CD4-positive, alpha-beta T cell treated with Interleukin-21 for 1 hour (primary cell): Measurements from ENCODE around the gene PSMB5.
"Not testable (repeated sequence)": the region's sequence is repeated elsewhere in the genome, so short reads cannot be mapped to it uniquely, and the experiment has no call there.

Experiments used
- DNase-seq: peaks from one replicate; pipeline ENCODE4 v3.0.0-alpha.2; 2020

The PSMB5 gene

DNA sequence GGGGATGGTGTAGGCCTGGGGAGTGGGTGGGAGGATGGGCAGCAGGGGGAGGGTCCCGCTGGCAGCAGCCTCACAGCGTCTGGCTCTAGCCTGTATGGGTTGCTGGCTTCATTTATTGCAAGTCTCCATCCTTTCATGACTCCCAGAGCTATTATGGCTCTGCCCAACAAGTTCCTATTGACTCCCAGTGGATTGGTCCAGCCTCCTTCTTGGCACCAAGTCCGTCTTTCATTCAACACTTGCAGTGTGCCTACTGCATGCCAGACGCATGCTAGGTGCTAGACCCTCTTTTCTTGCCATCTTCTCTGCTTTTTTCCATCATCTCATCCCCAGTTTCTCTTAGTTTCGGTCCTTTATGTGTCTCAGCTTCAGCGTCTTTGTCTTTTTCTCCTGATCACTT lies 8.4 kb upstream of the PSMB5 start:
- no peak for DNase-seq

DNA sequence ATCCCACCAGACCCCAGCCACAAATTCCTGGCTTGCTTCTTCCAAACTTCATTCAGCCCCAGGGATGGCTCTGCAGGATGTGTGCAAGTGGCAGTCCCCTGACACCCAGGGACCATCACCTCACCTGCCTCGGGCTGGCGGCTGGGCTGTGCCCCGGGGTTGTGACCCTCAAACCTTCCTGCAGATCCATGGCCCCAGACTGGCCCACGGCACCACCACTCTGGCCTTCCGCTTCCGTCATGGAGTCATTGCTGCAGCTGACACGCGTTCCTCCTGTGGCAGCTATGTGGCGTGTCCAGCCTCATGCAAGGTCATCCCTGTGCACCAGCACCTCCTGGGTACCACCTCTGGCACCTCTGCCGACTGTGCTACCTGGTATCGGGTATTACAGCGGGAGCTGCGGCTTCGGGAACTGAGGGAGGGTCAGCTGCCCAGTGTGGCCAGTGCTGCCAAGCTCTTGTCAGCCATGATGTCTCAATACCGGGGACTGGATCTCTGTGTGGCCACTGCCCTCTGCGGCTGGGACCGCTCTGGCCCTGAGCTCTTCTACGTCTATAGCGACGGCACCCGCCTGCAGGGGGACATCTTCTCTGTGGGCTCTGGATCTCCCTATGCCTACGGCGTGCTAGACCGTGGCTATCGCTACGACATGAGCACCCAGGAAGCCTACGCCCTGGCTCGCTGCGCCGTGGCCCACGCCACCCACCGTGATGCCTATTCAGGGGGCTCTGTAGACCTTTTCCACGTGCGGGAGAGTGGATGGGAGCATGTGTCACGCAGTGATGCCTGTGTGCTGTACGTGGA lies 7.7 kb upstream of the PSMB5 start, which contains the start of gene PSMB11:
TSS of gene PSMB11 (plus strand) at position 51 of the 804 bp plus-strand sequence. CDS start at position 65, 14 bp downstream.
- no peak for DNase-seq

DNA sequence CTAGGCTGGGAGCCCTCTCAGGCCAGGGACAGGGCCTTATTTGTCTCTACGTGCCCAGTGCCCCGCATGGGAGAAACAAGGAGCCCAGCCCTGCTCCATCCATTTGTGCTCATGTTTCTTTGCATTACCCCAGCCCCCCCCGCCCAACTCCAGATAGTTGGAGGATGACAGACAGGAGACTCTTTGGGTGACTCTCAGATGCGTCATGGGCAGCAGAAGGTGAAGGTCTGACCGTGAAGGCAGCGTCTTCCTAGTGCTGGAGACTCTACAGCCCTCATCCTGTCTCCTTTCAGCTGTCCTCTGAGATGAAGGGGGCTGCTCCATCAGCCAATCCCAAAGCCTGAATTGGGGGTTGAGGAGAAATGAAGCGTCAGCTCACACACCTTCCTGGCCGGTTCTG lies 7.0 kb upstream of the PSMB5 start:
- no peak for DNase-seq

DNA sequence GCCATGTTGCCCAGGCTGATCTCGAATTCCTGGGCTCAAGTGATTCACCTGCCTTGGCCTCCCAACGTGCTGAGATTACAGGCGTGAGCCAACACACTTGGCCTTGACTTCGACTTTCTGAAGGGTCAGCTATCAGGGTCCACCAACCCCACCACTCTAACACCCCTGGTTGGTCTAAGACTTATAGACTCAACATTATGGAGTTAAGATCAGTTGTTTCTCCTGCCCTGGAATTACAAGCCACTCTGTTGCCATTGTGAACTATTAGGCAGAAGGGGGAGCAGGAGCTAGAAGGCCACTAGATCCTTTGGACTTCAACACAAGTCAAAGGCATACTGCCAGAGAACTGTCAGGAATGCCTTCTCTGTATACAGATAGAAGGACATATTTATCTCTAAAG lies 5.4 kb upstream of the PSMB5 start:
- DNase-seq = no peak

DNA sequence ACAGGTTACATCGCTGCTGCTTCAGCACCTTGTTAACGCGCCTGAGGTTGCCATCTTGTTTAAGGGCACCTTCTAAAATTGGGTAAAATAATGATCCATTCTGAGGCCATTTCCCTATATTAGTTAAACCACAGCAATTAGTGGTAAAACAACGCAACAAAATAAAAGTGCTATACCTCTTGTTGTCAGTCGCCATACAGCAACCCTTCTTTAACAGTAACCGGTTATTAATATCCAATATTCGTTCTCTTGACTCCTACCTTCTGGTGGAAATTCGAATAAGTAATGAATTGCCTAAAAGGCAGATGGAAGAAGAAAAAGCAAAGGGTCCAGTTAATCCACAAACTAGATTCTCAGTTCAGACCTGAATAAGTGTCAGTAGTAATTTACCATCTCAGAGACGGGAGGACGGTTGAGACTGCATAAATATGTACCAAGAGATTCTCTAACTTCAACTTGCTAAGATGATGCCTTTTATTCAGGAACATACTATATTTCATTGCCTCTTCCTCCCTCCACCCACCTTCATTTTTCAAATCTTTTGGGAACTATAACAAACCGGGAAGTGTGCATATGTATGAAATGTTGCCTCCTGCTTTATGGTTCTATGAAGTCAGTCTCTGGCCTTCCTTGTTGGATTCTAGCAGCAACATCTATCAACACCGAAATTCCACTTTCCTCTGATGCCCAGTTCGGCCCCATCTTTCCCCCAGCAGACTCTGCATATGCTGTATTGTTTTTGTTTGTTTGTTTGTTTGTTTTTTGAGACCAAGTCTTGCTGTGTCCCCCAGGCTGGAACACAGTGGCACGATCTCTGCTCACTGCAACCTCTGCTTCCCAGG lies 824 bp upstream of the PSMB5 start:
- no peak for DNase-seq

DNA sequence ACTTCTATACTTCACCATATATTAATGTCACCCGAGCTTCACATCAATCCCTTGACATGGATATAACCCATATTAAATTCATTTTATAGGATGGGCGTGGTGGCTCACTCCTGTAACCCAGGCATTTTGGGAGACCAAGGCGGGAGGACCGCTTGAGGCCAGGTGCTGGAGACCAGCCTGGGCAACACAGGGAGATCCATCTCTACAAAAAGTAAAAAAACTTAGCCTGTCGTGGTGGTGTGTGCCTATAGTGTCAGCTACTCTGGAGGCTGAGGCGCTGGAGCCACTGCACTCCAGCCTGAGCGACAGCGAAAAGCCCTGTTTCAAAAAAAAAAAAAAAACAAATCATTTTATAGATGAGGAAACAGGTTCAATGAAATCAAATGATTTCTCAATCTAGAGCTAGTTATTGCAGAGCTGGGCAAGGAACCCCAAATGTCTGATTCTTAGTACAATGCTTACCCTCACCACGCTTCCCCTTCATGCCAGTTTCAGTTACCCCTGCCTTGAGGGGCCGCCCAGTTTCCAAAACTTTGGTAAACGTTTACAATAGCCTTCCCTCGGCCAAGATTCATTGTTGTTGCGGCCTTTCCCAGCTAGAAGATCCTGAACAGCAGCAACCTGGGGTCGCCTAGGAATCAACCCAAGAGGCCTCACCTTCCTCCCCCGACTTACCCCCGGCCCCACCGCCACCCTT lies 751 bp downstream of the PSMB5 start:
- no peak for DNase-seq

DNA sequence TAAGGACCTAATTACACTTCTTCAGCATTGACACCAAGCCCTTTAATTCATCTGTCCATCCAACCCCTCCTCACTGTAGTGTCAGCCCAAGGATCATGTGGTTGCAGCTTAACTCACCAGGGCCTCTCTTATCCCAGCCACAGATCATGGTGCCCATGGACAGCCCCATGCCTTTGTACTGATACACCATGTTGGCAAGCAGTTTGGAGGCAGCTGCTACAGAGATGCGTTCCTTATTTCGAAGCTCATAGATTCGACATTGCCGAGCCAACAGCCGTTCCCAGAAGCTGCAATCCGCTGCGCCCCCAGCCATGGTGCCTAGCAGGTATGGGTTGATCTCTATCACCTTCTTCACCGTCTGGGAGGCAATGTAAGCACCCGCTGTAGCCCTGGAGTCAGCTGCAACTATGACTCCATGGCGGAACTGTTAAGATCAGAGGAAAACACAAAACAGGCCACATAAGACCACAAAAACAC lies 1.4 kb downstream of the PSMB5 start:
- DNase-seq = no peak

DNA sequence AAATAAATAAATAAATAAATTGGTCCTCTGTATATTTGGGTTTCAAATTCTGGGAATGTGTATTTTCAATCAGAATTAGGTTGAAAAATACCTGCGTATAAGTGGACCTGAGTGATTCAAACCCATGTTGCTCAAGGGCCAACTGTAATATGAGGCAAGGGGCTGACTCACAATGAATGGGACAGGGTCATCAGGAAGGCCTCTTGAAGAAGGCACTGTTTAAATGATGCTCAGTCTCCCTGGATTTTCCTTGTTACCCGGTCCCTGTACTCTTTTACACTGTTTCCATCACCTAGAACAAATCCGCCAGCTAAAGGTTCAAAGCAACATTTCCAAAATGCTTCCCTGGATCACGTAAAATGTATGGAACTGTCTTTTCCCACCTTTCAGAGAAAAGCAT lies 3.8 kb downstream of the PSMB5 start:
- no peak for DNase-seq

DNA sequence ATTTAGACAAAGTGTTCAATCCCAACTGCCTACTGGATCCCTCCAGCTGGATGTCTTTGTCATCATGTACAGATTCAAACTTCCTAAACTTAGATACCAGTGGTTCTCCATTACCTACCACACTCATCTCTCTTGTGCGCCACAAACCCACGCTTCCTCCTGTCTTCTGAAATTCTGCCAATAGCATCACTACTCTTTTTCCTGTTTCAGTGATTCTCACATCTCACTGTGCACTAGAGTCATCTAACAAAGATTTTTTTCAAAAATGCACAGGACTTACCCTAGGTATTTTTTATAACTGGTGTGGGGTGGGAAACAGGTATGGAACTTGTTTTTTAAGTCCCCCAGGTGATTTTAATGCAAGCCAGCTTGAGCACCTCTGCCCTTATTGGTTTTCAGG lies 5.9 kb downstream of the PSMB5 start:
- peak; percentile 43 for DNase-seq

DNA sequence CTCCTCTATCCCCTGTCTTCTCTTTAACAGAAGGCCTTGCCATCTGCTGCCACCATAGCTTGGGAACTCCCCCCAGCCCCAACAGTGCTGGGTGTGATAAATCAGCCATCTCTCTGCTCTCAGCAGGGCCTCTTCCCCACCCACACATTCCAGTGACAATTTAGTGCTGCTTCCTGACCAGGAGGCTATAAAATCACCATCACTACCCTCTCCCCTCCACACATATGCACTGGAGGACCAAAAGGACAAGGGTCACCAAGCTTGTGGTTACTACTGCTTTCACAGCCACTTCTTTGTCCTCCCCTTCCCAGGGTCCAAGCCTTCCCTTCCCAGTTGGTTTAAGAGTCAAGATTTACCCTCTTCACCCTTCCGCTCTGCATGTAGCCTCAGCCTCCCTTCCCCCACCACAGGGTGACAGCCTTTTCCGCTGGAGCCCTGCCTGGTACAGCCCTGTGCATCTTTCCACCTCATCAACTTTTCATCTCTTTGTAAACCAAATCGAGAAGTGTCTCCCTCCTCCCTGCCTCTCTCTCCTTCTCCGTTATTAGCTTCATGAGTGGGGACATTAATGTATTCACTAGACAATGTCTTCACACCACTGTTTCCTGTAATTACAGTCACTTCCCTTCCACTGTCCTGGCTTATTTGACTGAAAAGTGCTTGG lies 9.4 kb downstream of the PSMB5 start:
- no peak for DNase-seq

DNA sequence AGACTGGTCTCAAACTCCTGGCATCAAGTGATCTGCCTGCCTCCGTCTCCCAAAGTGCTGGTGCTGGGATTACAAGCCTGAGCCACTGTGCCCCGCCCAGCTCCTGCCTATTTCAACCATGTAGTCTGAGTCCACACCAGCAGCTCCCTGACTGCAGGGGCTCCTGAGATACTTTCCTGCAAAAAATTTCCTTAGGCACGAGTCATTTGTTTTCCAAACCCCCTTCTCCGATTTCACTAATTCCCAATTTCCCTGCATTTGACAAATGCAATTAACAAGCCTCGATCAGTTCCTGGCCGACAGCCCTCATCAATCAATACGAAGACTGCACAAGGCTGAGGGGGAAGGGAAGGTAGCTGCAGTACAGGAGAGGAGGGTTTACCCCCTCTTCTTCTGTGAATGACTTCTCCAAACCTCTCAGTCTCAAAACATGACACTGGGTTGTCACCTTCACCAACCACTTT lies 10.1 kb downstream of the PSMB5 start:
- no peak for DNase-seq

DNA sequence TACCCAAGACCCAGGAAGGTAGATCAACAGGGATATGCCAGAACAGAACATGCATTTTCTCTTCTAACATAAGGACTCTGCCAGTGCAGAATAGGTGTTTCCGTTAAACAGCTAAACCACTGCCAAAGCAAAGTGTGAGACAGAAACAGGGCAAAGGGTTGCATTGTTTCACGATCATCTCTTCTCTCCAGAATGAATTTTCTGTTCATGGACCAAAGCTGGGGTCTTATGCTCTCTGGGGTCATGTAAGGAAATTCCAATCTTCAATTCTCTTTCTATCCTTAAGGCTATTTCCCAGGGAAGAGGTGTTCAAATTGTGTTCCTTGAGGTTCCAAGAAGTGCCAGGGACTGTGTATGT lies 10.9 kb downstream of the PSMB5 start:
- no peak for DNase-seq

DNA sequence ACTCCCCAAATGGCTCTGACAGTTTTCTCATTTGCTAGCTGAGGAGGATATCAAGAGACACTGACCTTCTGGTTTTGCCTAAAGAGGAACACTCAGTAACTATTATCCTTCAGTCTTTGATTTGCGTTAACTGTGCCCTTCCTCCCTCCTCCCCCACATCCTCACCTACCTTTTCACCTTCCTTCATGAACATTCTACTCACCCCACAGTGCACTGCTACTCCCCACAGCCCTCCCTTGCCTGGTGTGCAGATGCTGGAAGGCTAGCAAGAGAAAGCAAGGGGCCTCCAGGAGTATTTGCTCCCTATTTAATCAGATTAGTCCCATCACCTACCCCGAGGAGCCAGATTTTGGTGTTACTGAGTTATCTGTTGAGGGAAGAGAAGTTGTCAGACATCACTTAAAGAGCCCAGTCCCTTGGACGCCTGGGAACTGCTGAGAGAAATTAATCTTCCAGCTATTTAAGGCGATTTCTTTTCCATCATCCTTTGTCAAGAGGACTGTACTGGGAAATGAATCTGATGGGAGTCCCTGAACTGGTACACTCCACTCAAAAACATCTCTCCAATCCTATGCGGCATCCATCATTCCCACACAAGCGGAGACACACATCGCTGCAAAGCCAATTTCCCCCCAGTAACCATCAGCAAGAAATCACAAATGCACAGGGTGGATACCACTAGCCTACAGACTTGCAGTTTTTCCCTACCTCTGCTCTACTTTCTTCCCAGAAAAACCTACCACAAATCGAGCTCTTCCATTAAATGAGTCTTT lies 11.5 kb downstream of the PSMB5 start:
- no peak for DNase-seq

DNA sequence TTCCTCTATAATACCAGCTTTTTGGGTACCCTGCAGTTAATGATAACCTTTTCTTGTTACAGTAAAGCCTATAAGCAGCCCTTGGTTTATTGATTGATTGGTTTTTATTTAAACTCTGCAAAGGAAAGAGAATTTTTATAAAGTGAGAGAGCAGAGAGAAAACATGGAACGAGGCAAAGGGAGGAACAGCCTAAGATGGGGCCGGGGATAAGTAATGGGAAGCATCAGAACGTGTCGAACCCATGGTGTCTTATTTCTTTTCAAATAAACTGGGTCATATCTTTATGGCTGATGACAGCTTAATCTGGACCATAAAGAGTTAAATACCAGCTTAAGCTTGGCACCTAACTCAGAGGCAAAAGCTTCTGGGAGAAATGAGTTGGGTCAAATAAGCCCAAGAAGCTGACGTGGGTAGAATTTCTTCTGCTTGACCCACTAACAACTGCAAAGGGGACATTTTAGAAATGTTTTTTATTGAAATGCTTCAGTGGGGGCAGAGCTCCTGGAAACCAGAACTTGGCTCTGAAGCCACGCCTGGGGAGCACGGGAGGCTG lies 12.7 kb downstream of the PSMB5 start:
- DNase-seq = no peak

DNA sequence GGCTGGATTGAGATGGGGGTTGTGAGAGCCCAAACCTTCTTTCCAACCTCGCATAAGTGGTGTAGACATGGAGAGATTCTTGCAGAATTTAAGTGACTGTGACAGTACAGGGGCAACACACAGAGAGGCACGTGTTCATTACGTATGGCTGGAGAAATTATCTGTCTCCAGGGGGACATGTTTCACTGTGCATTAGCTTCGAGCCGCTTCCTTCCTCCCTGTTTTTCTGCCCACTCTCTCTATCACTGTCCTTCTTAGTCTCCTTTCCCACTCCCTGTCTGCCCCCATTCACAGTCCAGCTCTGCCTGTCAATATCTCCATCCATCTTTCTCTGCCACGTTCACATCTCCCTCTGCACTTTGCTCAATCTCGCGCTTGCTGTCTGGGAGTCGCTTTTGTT lies 13.3 kb downstream of the PSMB5 start:
- no peak for DNase-seq

DNA sequence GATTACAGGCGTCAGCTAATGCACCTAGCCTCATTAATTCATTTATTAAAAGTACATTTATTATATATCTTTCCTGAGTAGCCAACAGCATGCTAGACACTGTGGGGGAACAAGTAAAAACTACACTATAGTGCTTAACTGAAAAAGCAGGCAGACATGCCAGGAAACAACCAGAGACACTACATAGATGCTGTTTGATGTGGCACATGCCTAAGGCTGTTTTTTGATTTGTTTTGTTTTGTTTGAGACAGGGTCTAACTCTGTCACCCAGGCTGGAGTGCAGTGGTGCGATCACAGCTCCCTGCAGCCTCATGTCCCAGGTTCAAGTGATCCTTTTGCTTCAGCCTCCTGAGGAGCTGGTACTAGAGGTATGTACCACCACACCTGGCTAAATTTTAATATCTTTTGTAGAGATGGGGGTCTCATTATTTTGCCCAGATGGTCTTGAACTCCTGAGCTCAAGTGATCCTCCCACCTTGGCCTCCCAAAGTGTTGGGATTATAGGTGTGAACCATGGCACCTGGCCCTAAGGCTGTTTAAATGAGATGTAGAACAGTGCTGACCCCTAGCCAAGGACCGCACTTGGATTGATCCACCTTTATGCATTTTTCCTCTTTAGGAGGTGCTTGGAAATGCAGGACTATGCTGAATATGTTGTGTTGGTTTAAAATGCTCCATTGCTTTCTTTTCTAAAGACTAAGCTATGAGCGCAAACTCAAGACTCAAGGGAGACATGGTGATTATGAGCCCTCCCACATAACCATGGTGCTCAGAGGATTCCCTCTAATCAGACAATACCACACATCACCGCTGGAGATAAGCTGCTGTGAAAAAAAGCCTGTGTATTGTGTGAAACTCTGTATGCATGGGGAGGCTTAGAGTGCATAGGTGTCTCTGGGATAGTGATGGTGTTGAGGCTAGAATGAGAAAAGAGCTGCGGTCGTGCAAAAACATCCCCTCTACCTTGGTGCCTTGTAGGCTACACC lies 14.3 kb downstream of the PSMB5 start:
- DNase-seq = no peak

DNA sequence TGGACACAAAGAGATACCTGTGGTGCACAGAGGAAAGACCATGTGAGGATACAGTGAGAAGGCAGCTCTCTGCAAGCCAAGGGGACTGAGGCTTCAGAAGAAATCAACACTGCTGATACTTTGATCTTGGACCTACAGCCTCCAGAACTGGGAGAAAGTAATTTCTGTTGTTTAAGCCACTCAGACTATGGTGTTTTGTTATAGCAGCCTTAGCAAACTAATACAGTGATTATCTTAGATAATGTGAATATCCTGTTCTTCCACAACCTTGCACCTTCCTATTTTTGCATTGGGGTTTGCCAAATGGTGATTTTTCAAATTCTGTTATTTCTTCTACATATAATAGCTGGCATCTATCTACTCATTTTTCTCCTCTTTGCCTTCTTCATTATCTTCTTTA lies 16.6 kb downstream of the PSMB5 start:
- no peak for DNase-seq

DNA sequence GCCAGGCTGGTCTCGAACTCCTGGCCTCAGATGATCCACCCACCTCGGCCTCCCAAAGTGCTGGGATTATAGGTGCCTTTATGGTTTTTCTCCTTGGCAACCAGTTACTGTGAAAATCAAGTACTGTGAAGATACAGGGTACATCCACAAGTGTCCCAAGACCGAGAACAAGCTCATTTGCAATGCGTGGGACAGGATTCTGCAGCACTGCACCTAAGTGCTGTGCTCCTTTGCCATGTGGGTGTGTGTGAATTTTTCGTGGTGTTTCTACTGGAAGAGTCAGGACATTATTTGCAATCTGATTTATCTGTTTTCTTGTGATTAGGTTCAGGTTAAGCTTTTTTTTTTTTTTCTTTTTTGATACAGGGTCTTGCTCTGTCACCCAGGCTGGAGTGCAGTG lies 17.6 kb downstream of the PSMB5 start:
- DNase-seq = no peak

DNA sequence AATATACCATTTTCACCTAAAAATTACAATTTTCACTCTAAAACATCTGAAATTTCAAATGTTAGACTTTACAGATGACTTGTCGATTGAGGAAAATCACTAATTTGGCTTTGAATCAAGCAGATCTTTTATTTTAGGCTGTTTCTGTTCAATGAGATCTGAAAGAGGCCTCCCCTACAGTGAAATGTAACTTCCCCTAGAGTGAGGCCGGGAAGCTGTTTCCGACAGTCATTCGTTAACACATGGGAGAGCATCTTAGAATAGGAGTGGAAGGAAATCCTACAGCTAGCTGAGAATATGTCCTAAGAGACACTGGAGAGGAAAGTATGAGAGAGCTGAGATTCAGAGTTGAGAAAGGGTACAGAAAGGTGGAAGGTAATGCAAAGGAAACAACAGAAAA lies 19.1 kb downstream of the PSMB5 start:
- DNase-seq = no peak

DNA sequence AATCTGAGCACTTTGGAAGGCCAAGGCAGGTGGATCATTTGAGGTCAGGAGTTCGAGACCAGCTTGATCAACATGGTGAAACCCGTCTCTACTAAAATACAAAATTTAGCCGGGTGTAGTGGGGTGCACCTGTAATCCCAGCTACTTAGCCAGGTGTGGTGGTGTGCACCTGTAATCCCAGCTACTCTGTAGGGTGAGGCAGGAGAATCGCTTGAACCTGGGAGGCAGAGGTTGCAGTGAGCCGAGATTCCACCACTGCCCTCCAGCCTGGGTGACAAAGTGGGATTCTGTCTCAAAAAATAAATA lies 21.0 kb downstream of the PSMB5 start:
- not testable (repeated sequence) for DNase-seq
